Endodermal cell (in vitro differentiated cells): ENCODE results near the gene CHST7. TPM values are rescaled to one million over a fixed set of nuclear protein-coding genes. Genes with fewer than 3 reads are reported as not detected.

Experiments used
- DNase-seq: peaks from one replicate; pipeline ENCODE4 v3.0.0-alpha.2; 2017
- H3K27ac ChIP-seq: 2 replicates; pipeline ENCODE4 v1.5.1; 2013; ENCODE audit warnings: mild to moderate bottlenecking, low read depth, low read length, moderate library complexity
- H3K27me3 ChIP-seq: 2 replicates; pipeline ENCODE4 v1.6.1; 2013; ENCODE audit warnings: mild to moderate bottlenecking, low read length, moderate library complexity; ENCODE audit not compliant: insufficient read depth, control insufficient read depth, poor library complexity, severe bottlenecking
- H3K36me3 ChIP-seq: 2 replicates; pipeline ENCODE4 v1.7.0; 2013; ENCODE audit warnings: mild to moderate bottlenecking, low read length, moderate library complexity; ENCODE audit not compliant: control insufficient read depth, insufficient read depth
- H3K4me1 ChIP-seq: one replicate; pipeline ENCODE4 v1.7.0; 2013; ENCODE audit warnings: low read length; ENCODE audit not compliant: control insufficient read depth, insufficient read depth
- H3K4me3 ChIP-seq: 2 replicates; pipeline ENCODE4 v1.5.1; 2013; ENCODE audit warnings: mild to moderate bottlenecking, low read length, moderate library complexity
- H3K9ac ChIP-seq: 2 replicates; pipeline ENCODE4 v1.6.1; 2013; ENCODE audit warnings: mild to moderate bottlenecking, low read length, moderate library complexity; ENCODE audit not compliant: poor library complexity, severe bottlenecking; ENCODE audit errors: extremely low read depth
- H3K9me3 ChIP-seq: 2 replicates; pipeline ENCODE4 v1.6.1; 2013; ENCODE audit warnings: mild to moderate bottlenecking, low read length, moderate library complexity; ENCODE audit not compliant: control insufficient read depth
- H3K27ac Mint-ChIP-seq: 2 replicates; pipeline ENCODE4 v1.8.0; 2020; ENCODE audit warnings: mixed read lengths
- H3K27me3 Mint-ChIP-seq: 2 replicates; pipeline ENCODE4 v1.8.0; 2021; ENCODE audit warnings: mild to moderate bottlenecking, mixed read lengths; ENCODE audit not compliant: insufficient read depth
- H3K36me3 Mint-ChIP-seq: 2 replicates; pipeline ENCODE4 v1.8.0; 2020; ENCODE audit warnings: low read depth, mixed read lengths
- H3K4me1 Mint-ChIP-seq: 2 replicates; pipeline ENCODE4 v1.8.0; 2020; ENCODE audit warnings: mixed read lengths
- H3K4me3 Mint-ChIP-seq: 2 replicates; pipeline ENCODE4 v1.8.0; 2020; ENCODE audit warnings: mild to moderate bottlenecking, moderate library complexity, mixed read lengths
- H3K9me3 Mint-ChIP-seq: 2 replicates; pipeline ENCODE4 v1.8.0; 2020; ENCODE audit warnings: mild to moderate bottlenecking, mixed read lengths
- WGBS, 2 experiments: methylation state at CpG; one replicate each; pipeline versions ENCODE4 v1.1.5 to v1.1.7; 2013; ENCODE audit warnings: missing lambda C conversion rate in 2 of 2, mixed read lengths in 1 of 2; ENCODE audit not compliant: insufficient coverage in 1 of 2, insufficient read length in 1 of 2; 5-methylcytosine and 5-hydroxymethylcytosine counted together
- total RNA-seq, 2 donors: library from RNA; stranded (reverse); fragmentation: NEBNext Ultra II Directional in 1 of 2; extraction: Animal tissue kit (Norgen Biotek cat#: 25700) in 1 of 2; gene quantifications; 2 replicates in 1 of 2; 3 replicates in 1 of 2; pipeline ENCODE4 v1.2.1, GENCODE V29; 2021
- TF ChIP-seq, protein P1 (sequence below): fragments of 200-600 bp; sonication (generic); conservative IDR thresholded peaks from 2 replicates; pipeline ENCODE4 v1.5.0; 2021; ENCODE audit warnings: antibody characterized with exemption, mild to moderate bottlenecking

Gene CHST7
- total RNA-seq, 2 donors from 2014 or later = 1.6 to 4.2 TPM

GRCh38 chrX:46630141-46630540 lies 56.6 kb downstream of the CHST7 start:
- no peak overlapping the region for H3K27ac Mint-ChIP-seq
- DNase-seq = no peak
- Histone ChIP-seq H3K9me3 (no peaks in the 10 kb centered on the region), H3K4me1 (no peaks in the 10 kb centered on the region), H3K27me3 (no peaks in the 10 kb centered on the region), H3K36me3 (no peaks in the 10 kb centered on the region), H3K27ac (no peak overlapping the region), H3K4me3 (no peak overlapping the region), H3K9ac (no peak overlapping the region)
- peaks cover 67% of the 10 kb centered on the region for H3K9me3 Mint-ChIP-seq
- 81% methylated on average over 1 of the region's 1 CpG; no CpG with 5 or more reads in 1 of the 2 experiments for WGBS, 2 experiments
- H3K4me3 Mint-ChIP-seq = no peak overlapping the region
- no peaks in the 10 kb centered on the region for H3K4me1 Mint-ChIP-seq
- TF ChIP-seq, protein P1, sequence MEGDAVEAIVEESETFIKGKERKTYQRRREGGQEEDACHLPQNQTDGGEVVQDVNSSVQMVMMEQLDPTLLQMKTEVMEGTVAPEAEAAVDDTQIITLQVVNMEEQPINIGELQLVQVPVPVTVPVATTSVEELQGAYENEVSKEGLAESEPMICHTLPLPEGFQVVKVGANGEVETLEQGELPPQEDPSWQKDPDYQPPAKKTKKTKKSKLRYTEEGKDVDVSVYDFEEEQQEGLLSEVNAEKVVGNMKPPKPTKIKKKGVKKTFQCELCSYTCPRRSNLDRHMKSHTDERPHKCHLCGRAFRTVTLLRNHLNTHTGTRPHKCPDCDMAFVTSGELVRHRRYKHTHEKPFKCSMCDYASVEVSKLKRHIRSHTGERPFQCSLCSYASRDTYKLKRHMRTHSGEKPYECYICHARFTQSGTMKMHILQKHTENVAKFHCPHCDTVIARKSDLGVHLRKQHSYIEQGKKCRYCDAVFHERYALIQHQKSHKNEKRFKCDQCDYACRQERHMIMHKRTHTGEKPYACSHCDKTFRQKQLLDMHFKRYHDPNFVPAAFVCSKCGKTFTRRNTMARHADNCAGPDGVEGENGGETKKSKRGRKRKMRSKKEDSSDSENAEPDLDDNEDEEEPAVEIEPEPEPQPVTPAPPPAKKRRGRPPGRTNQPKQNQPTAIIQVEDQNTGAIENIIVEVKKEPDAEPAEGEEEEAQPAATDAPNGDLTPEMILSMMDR = no peak
- H3K36me3 Mint-ChIP-seq = peaks cover 41% of the 10 kb centered on the region
- no peaks in the 10 kb centered on the region for H3K27me3 Mint-ChIP-seq

DNA sequence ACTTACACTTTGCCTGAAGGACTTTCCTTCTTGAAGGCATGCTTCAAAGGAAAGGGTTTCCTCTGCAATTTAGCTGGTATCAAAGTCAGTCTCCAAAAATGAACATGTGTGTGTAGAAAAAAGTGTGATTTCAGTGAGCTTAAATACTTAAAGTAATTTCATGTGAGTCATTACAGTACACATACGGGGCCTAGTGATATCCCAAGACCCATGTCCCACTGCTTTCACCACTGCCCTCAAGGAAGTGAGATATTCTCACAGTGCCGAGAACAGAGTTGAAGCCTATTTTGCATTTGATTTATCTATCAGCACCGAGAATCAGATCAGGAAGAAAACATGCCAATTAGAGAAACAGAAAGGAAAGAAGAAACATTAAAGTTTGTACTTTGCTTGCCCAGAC lies 61.0 kb downstream of the CHST7 start:
- no peak overlapping the region for H3K9ac ChIP-seq
- Mint-ChIP-seq H3K27ac (no peak overlapping the region), H3K4me1 (no peaks in the 10 kb centered on the region)

GRCh38 chrX:46635186-46635585 lies 61.6 kb downstream of the CHST7 start:
- Mint-ChIP-seq H3K36me3 (peaks cover 27% of the 10 kb centered on the region), H3K9me3 (peaks cover 50% of the 10 kb centered on the region), H3K4me1 (no peaks in the 10 kb centered on the region), H3K4me3 (no peak overlapping the region), H3K27ac (no peak overlapping the region), H3K27me3 (no peaks in the 10 kb centered on the region)
- H3K27ac ChIP-seq = no peak overlapping the region
- H3K9ac ChIP-seq = no peak overlapping the region
- no peaks in the 10 kb centered on the region for H3K9me3 ChIP-seq
- H3K27me3 ChIP-seq = no peaks in the 10 kb centered on the region
- TF ChIP-seq, protein P1 = no peak
- 100% methylated on average over 2 of the region's 2 CpGs; no CpG with 5 or more reads in 1 of the 2 experiments for WGBS, 2 experiments
- no peak overlapping the region for H3K4me3 ChIP-seq
- H3K36me3 ChIP-seq = no peaks in the 10 kb centered on the region
- no peak for DNase-seq
- peaks cover 3% of the 10 kb centered on the region for H3K4me1 ChIP-seq

More for the DNA sequence above, 61.0 kb downstream of the CHST7 start:
- H3K4me1 ChIP-seq = peaks cover 3% of the 10 kb centered on the region
- H3K4me3 Mint-ChIP-seq = no peak overlapping the region
- H3K27me3 ChIP-seq = no peaks in the 10 kb centered on the region
- H3K9me3 Mint-ChIP-seq = peaks cover 51% of the 10 kb centered on the region
- no peaks in the 10 kb centered on the region for H3K36me3 ChIP-seq
- no peak overlapping the region for H3K27ac ChIP-seq
- no peaks in the 10 kb centered on the region for H3K27me3 Mint-ChIP-seq
- no peak for DNase-seq
- no peak overlapping the region for H3K4me3 ChIP-seq
- peaks cover 25% of the 10 kb centered on the region for H3K36me3 Mint-ChIP-seq
- 90 to 98% methylated on average over 2 to 3 of the region's 3 CpGs for WGBS, 2 experiments
- TF ChIP-seq, protein P1 = no peak
- no peaks in the 10 kb centered on the region for H3K9me3 ChIP-seq
